T-helper 2 cell treated with Interferon-gamma antibody and Interleukin-4, amounts not matched to agents 5 μg/mL and 100 μg/mL, for 36 hours (primary cell): ENCODE data around the gene RASAL2.
"Not testable (repeated sequence)": the region's sequence is repeated elsewhere in the genome, so short reads cannot be mapped to it uniquely, and the experiment has no call there.

ENCODE experiments used
- DNase-seq: peaks from one replicate; pipeline ENCODE4 v3.0.0; 2021; ENCODE audit warnings: low spot score
- H3K27ac Mint-ChIP-seq: one replicate; pipeline ENCODE4 v1.8.0; 2021; ENCODE audit warnings: mild to moderate bottlenecking, mixed read lengths
- H3K27me3 Mint-ChIP-seq: one replicate; pipeline ENCODE4 v1.8.0; 2021; ENCODE audit warnings: low read depth, mixed read lengths
- H3K36me3 Mint-ChIP-seq: one replicate; pipeline ENCODE4 v1.8.0; 2021; ENCODE audit warnings: low read depth, mixed read lengths
- H3K4me1 Mint-ChIP-seq: one replicate; pipeline ENCODE4 v1.8.0; 2021; ENCODE audit warnings: low read depth, mixed read lengths
- H3K4me3 Mint-ChIP-seq: one replicate; pipeline ENCODE4 v1.8.0; 2022; ENCODE audit warnings: mild to moderate bottlenecking, moderate library complexity, mixed read lengths
- H3K9me3 Mint-ChIP-seq: one replicate; pipeline ENCODE4 v1.8.0; 2021; ENCODE audit warnings: mixed read lengths

The RASAL2 gene

GRCh38 chr1:178502856-178503255 is 409.0 kb downstream of the RASAL2 start:
- no peak for DNase-seq
- no peaks in the 10 kb centered on the region for H3K9me3 Mint-ChIP-seq
- H3K4me3 Mint-ChIP-seq, result no peak overlapping the region
- H3K27ac Mint-ChIP-seq, result no peak overlapping the region
- no peaks in the 10 kb centered on the region for H3K4me1 Mint-ChIP-seq
- H3K36me3 Mint-ChIP-seq, result no peaks in the 10 kb centered on the region
- no peaks in the 10 kb centered on the region for H3K27me3 Mint-ChIP-seq

DNA sequence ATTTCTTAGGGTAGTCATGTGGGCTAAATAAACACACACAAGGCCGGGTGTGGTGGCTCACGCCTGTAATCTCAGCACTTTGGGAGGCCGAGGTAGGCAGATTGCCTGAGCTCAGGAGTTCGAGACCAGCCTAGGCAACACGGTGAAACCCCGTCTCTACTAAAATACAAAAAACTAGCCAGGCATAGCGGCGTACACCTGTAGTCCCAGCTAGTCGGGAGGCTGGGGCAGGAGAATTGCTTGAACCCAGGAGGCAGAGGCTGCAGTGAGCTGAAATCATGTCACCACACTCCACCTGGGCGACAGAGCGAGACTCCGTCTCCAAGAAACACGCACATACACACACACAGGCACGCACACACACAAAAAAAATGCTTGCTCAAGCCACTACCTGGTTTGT is 409.4 kb downstream of the RASAL2 start:
- not testable (repeated sequence) for H3K27me3 Mint-ChIP-seq, H3K9me3 Mint-ChIP-seq, H3K4me3 Mint-ChIP-seq, H3K27ac Mint-ChIP-seq, DNase-seq, H3K36me3 Mint-ChIP-seq, H3K4me1 Mint-ChIP-seq

DNA sequence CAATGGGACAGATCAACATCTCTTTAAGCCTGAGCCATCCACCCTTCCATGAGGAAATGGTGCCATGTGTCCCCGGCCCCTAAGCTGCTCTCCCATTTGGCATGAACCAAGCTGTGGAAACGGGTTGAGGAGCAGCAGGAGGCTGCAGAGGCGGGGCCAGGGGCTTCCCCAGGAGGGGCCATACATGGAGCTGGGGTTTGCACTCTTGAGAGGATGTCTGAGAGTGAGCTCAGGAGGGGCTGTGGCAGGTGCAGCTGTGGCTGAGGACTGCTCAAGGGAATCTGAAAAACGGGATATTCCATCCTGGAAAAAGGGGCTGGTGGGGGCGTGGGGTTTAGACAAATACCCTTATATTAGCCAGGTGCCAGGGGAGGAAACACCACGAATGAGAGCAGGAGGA is 409.9 kb downstream of the RASAL2 start:
- no peaks in the 10 kb centered on the region for H3K27me3 Mint-ChIP-seq
- H3K9me3 Mint-ChIP-seq, result no peaks in the 10 kb centered on the region
- no peaks in the 10 kb centered on the region for H3K4me1 Mint-ChIP-seq
- DNase-seq, result no peak
- H3K36me3 Mint-ChIP-seq, result no peaks in the 10 kb centered on the region
- H3K27ac Mint-ChIP-seq, result no peak overlapping the region
- no peak overlapping the region for H3K4me3 Mint-ChIP-seq

DNA sequence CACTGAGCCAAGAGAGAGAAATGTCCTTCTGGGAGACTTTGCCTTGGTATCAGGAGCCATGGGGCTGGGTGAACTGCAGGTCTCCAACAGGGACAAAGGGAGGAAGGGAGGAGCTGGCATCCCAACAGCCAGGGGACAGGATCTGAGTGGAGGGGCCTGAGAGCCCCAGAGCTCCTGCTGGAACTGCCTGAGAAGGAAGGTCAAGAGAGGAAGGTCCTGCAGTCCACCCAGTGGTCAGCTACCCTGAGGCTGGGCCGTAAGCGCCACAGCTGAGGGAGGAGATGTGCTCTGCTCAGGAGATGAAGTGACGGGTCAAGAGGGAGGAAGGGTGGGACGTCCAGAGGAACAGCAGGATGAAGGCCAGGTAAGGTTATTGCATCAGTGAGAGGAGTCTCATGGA is 410.4 kb downstream of the RASAL2 start:
- no peak for DNase-seq
- no peaks in the 10 kb centered on the region for H3K4me1 Mint-ChIP-seq
- no peaks in the 10 kb centered on the region for H3K27me3 Mint-ChIP-seq
- no peaks in the 10 kb centered on the region for H3K36me3 Mint-ChIP-seq
- H3K27ac Mint-ChIP-seq, result no peak overlapping the region
- no peak overlapping the region for H3K4me3 Mint-ChIP-seq
- no peaks in the 10 kb centered on the region for H3K9me3 Mint-ChIP-seq

DNA sequence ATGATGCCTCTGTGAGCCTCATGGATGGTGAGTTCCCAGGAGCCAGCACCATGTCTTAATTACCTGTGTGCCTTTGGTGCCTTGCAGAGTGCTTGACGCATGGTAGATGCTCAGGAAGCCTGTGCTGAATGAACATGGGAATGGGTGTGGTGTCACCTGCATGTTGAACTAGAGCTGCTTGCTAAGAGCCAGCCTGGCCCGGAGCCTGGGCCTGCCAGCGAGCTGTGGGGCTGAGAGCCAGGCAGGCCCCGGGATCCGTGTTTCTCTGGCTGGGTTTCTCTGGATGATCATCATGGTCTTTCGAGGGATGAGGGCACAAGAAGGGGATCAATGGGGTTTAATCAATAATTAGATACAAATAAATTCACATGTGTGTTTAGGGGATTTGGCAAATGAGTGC is 412.3 kb downstream of the RASAL2 start:
- Mint-ChIP-seq H3K4me1 (no peaks in the 10 kb centered on the region), H3K27ac (no peak overlapping the region), H3K9me3 (no peaks in the 10 kb centered on the region), H3K36me3 (no peaks in the 10 kb centered on the region), H3K27me3 (no peaks in the 10 kb centered on the region), H3K4me3 (no peak overlapping the region)
- no peak for DNase-seq

DNA sequence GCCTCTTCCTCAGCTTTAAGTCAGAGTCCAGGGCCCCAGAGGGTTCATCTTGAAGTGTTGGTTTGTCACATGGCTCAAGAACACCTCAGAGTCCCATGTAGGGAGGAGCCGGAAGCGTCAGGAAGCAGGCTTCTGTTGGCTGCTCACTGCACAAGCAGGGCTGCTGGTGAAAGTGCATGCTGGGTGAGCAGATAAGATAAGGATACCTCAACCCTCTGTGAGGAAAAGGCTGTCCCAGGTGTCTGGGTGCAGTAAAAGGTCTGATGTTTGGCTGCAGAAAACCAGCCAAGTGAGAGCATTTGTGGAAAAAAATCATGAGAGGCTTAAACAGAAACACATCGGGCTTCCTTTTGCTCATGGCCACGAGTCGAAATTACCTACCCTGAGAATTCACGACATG is 412.8 kb downstream of the RASAL2 start:
- no peak for DNase-seq
- H3K27ac Mint-ChIP-seq, result no peak overlapping the region
- H3K36me3 Mint-ChIP-seq, result no peaks in the 10 kb centered on the region
- H3K9me3 Mint-ChIP-seq, result no peaks in the 10 kb centered on the region
- no peaks in the 10 kb centered on the region for H3K27me3 Mint-ChIP-seq
- H3K4me3 Mint-ChIP-seq, result no peak overlapping the region
- no peaks in the 10 kb centered on the region for H3K4me1 Mint-ChIP-seq

DNA sequence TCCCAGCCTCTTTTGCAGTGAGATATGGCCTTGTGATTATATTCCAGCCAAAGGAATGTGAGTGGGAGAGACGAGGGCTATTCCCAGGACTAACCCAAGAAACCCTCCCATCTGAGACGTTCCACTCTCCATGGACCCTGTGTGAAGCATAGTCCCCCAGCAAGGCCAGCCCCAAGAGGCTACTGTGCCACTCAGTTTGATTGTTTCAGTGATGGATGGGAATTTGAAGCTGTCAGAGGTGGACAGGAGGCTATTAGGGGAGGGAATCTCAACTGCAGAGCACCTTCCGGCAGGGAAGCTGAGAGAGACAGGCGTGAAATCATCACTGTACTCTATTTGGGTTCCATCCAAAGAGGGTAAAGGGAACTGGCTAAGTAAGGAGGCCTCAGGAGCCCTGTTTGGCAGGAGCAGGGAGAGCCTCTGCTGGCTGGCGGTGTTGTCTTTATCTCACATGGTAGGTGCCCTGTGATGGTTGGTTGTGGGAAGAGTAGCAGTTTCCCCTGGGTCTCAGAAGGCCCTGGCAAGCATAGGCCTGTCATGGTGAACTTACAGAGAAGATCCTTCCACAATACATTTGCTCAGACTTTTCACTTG is 415.6 kb downstream of the RASAL2 start:
- no peak overlapping the region for H3K4me3 Mint-ChIP-seq
- no peaks in the 10 kb centered on the region for H3K9me3 Mint-ChIP-seq
- no peaks in the 10 kb centered on the region for H3K4me1 Mint-ChIP-seq
- no peak overlapping the region for H3K27ac Mint-ChIP-seq
- no peak for DNase-seq
- no peaks in the 10 kb centered on the region for H3K27me3 Mint-ChIP-seq
- no peaks in the 10 kb centered on the region for H3K36me3 Mint-ChIP-seq

DNA sequence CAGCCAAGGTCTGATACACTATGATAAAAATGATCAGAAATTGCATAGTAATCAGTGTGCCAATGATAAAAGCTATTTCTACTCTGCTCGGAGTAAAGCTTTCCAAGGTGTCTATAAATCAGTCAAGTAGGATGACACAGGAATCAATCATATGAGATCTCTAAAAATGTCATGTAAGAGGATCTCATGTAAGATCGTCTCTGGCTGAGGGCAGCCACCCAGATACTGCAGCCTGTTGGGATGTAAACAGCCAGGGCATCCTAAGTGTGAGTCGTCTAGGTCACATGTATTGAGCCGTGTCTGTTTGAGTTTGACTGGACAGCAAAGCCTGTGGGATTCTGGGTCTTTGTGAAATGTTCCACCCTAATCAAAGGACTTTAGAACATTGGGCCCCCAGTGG is 416.3 kb downstream of the RASAL2 start:
- Mint-ChIP-seq H3K4me1 (no peaks in the 10 kb centered on the region), H3K4me3 (no peak overlapping the region), H3K36me3 (no peaks in the 10 kb centered on the region), H3K27me3 (no peaks in the 10 kb centered on the region), H3K9me3 (no peaks in the 10 kb centered on the region), H3K27ac (no peak overlapping the region)
- DNase-seq, result no peak

GRCh38 chr1:178512566-178513277 is 418.8 kb downstream of the RASAL2 start, which contains the start of gene TEX35:
TSS of gene TEX35 (plus strand) at chr1:178513109. CDS start at chr1:178513189, 80 bp downstream.
- DNase-seq, result no peak
- Mint-ChIP-seq H3K27me3 (no peaks in the 10 kb centered on the region), H3K4me3 (no peak within 1 kb of the TSS), H3K27ac (no peak within 1 kb of the TSS), H3K36me3 (no peaks in the 10 kb centered on the region), H3K9me3 (no peaks in the 10 kb centered on the region), H3K4me1 (no peaks in the 10 kb centered on the region)

DNA sequence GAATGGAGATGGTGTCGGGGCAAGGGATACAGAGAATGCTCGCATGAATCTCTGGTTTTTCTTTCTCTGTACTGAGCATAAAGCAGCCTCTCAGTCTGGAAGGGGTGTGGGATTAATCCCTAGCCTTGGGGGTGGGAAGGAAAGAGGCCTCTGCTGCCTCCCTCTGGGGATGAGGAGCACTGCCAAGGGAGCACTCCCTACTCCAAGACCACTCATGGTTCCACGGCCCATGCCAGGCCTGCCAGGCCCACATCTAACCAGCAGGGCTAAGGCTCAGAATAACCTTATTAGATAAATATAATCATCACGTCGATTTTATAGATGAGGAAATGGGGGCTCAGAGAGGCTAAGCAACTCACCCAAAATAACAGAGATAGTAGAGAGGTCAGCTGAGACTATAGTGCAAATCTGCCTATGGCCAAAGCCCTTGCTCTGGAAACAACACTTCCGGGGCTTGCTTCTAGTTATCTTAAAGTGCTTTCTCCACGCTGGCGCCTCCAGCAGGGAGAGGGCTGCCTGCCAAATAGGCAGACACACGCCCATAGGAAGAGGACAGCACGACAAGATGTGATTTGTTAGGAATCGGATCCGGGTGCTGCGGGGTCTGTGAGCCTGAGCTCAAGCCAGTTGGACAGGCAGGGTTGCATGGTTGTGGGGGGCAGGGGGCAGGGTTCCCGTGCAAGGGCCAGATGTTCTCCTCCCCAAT is 419.5 kb downstream of the RASAL2 start:
- H3K4me1 Mint-ChIP-seq, result no peaks in the 10 kb centered on the region
- H3K4me3 Mint-ChIP-seq, result no peak overlapping the region
- H3K9me3 Mint-ChIP-seq, result no peaks in the 10 kb centered on the region
- no peak for DNase-seq
- H3K36me3 Mint-ChIP-seq, result no peaks in the 10 kb centered on the region
- H3K27me3 Mint-ChIP-seq, result no peaks in the 10 kb centered on the region
- no peak overlapping the region for H3K27ac Mint-ChIP-seq

- Mint-ChIP-seq H3K27me3 (peaks cover 3% of the 10 kb centered on the region), H3K9me3 (no peaks in the 10 kb centered on the region), H3K4me3 (no peak overlapping the region), H3K27ac (no peak overlapping the region), H3K4me1 (no peaks in the 10 kb centered on the region), H3K36me3 (no peaks in the 10 kb centered on the region)
- DNase-seq, result no peak
These were observed 422.2 kb downstream of the RASAL2 start for GRCh38 chr1:178516110-178516509.

DNA sequence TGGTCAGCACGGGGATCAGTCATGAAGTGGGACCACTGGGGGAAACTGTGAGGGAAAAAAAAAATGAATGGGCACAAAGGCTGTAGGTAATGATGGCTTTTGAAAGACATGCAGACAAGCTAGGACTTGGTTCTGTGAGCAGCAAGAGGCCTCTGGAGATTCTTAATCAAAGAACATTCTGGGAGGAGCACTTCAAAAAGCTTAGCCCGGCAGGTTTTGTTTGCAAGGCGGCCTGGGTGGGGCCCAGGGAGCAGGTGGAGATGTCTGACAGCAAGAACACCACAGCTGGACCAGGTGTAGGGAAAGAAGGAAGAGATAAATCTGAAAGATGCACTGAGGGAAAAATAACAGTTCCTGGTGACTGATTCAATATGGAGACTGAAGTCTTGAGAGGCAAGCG is 425.0 kb downstream of the RASAL2 start:
- no peaks in the 10 kb centered on the region for H3K36me3 Mint-ChIP-seq
- peaks cover 3% of the 10 kb centered on the region for H3K27me3 Mint-ChIP-seq
- H3K27ac Mint-ChIP-seq, result no peak overlapping the region
- no peaks in the 10 kb centered on the region for H3K9me3 Mint-ChIP-seq
- no peaks in the 10 kb centered on the region for H3K4me1 Mint-ChIP-seq
- no peak for DNase-seq
- no peak overlapping the region for H3K4me3 Mint-ChIP-seq

DNA sequence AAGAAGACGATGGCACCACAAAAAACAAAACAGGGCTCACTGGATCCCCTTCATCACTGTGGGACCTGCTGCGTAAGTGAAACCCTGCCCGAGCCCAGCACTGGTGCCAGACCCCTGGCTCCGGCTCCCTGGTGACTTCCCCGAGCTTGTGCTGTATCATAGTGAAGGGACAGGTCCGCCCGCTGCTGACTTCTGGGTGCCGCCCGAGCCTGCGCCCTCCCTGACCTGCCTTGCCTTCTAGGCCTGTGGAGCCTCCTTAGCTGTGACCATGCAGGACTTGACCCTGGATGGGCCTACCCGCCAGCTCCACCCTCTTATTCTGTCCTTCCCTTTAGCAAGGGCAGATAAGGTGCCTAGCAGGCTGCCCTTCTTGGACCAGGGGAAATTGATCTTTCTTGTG is 426.9 kb downstream of the RASAL2 start:
- DNase-seq, result no peak
- Mint-ChIP-seq H3K36me3 (no peaks in the 10 kb centered on the region), H3K27me3 (peaks cover 3% of the 10 kb centered on the region)

DNA sequence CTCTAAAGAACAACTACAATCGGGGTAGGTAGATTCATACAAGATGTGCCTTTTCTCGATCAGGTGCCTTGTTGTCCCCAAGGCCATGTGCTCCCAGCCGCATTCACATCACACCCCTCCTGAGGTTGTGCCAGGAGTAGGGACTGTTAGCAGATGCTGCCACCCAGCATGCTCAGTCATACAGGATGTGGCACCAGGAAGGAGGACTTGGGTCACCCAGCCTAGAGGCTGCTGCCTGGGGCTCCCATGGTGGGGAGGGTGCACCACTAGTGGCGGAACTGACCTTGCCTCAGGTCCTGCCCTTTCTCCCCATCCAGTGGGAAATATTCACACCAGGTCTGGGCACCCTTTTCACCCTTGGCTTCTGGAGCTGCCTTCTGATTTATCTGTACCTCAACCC is 427.3 kb downstream of the RASAL2 start:
- no peaks in the 10 kb centered on the region for H3K36me3 Mint-ChIP-seq
- H3K4me1 Mint-ChIP-seq, result no peaks in the 10 kb centered on the region
- H3K4me3 Mint-ChIP-seq, result no peak overlapping the region
- no peaks in the 10 kb centered on the region for H3K9me3 Mint-ChIP-seq
- DNase-seq, result no peak
- H3K27ac Mint-ChIP-seq, result no peak overlapping the region
- peaks cover 3% of the 10 kb centered on the region for H3K27me3 Mint-ChIP-seq

More for the DNA sequence above, 426.9 kb downstream of the RASAL2 start:
- H3K27ac Mint-ChIP-seq, result no peak overlapping the region
- no peak overlapping the region for H3K4me3 Mint-ChIP-seq
- no peaks in the 10 kb centered on the region for H3K4me1 Mint-ChIP-seq
- no peaks in the 10 kb centered on the region for H3K9me3 Mint-ChIP-seq
